Thyroid gland (tissue), 4 donors: ENCODE results near the gene CCDC92. TPM values are rescaled to one million over a fixed set of nuclear protein-coding genes. Genes with fewer than 3 reads are reported as not detected.
A peak's percentile ranks its signal among the peaks of the same experiment; 100 is the strongest.

Source experiments
- DNase-seq, 2 donors: peaks; one replicate each; pipeline ENCODE4 v3.0.0-alpha.2; 2019
- H3K27ac ChIP-seq, 3 donors: fragments of 200-600 bp; sonication (generic); 1 replicate in 2 of 3; 2 replicates in 1 of 3; pipeline ENCODE4 v1.5.1; 2016 to 2019; ENCODE audit warnings: mild to moderate bottlenecking in 1 of 3, moderate library complexity in 1 of 3
- H3K27me3 ChIP-seq: fragments of 200-600 bp; sonication (generic); one replicate; pipeline ENCODE4 v1.5.1; 2019
- H3K36me3 ChIP-seq, 2 donors: fragments of 200-600 bp; sonication (generic); one replicate each; pipeline ENCODE4 v1.5.1; 2016 to 2019
- H3K4me1 ChIP-seq, 2 donors: fragments of 200-600 bp; sonication (generic); one replicate each; pipeline ENCODE4 v1.5.1; 2017 to 2019
- H3K4me3 ChIP-seq, 3 donors: fragments of 200-600 bp; sonication (generic); replicated peaks in 1 of 3; 1 replicate in 2 of 3; 2 replicates in 1 of 3; pipeline ENCODE4 v1.5.1; 2016; ENCODE audit warnings: mild to moderate bottlenecking in 1 of 3
- H3K9me3 ChIP-seq: fragments of 200-600 bp; sonication (generic); one replicate; pipeline ENCODE4 v1.5.1; 2017
- CTCF ChIP-seq, 6 experiments: fragments of 200-600 bp in 3 of 6; fragments of 450-650 bp in 3 of 6; sonication (generic) in 3 of 6; IDR thresholded peaks; one replicate each; pipeline ENCODE4 v1.5.1; 2016 to 2019; ENCODE audit warnings: antibody characterized with exemption in 6 of 6, mild to moderate bottlenecking in 2 of 6, inconsistent platforms in 1 of 6, moderate library complexity in 1 of 6
- POLR2A ChIP-seq, 2 donors: fragments of 450-650 bp; IDR thresholded peaks; one replicate each; pipeline ENCODE4 v1.6.1; 2017; ENCODE audit warnings: antibody characterized with exemption in 2 of 2, mild to moderate bottlenecking in 2 of 2, moderate library complexity in 1 of 2
- WGBS, 2 donors: methylation state at CpG; one replicate each; pipeline ENCODE4 v1.1.5; 2017; 5-methylcytosine and 5-hydroxymethylcytosine counted together
- intact Hi-C: fragments of 100-400 bp; cut with DNase I; formaldehyde crosslinking; loops from one replicate; pipeline ENCODE4 v1.15.1; 2023
- total RNA-seq, 4 donors: library from RNA; depleted of rRNA; stranded (reverse); fragments of >200 nt; gene quantifications; one replicate each; pipeline ENCODE4 v1.2.3, GENCODE V29; 2016

The CCDC92 gene
- total RNA-seq, 4 donors from 2014 or later, result 26.6 to 47.0 (median 39.1) TPM

GRCh38 chr12:123997908-123998307, 25.3 kb upstream of the CCDC92 start:
- Histone ChIP-seq H3K36me3 (peaks cover 7 to 8% of the 10 kb centered on the region in 2 donors), H3K4me3 (no peak overlapping the region), H3K9me3 (no peaks in the 10 kb centered on the region), H3K27ac (no peak overlapping the region), H3K27me3 (no peaks in the 10 kb centered on the region), H3K4me1 (peaks cover 9 to 50% of the 10 kb centered on the region in 2 donors)
- no peak for DNase-seq
- WGBS, 2 donors, result 88 to 89% methylated on average over 5 of the region's 5 CpGs
- TF ChIP-seq POLR2A (IDR thresholded peaks at IDR 0.05) (no peak), CTCF (IDR thresholded peaks at IDR 0.05) (no peak)
- intact Hi-C loops, result no loop called here

GRCh38 chr12:123997033-123997822, 24.6 kb upstream of the CCDC92 start:
- DNase-seq, result no peak
- intact Hi-C loops, result no loop called here
- H3K27ac ChIP-seq, result no peak overlapping the region
- H3K36me3 ChIP-seq, result peaks cover 7 to 8% of the 10 kb centered on the region in 2 donors
- peaks cover 11 to 49% of the 10 kb centered on the region in 2 donors for H3K4me1 ChIP-seq
- TF ChIP-seq POLR2A (IDR thresholded peaks at IDR 0.05), result no peak
- TF ChIP-seq CTCF (IDR thresholded peaks at IDR 0.05), result no peak
- no peak overlapping the region for H3K4me3 ChIP-seq
- H3K9me3 ChIP-seq, result no peaks in the 10 kb centered on the region
- 79 to 81% methylated on average over 6 of the region's 6 CpGs for WGBS, 2 donors
- no peaks in the 10 kb centered on the region for H3K27me3 ChIP-seq

GRCh38 chr12:123996581-123996980, 23.9 kb upstream of the CCDC92 start:
- 71 to 72% methylated on average over 6 of the region's 6 CpGs for WGBS, 2 donors
- no peaks in the 10 kb centered on the region for H3K9me3 ChIP-seq
- H3K4me1 ChIP-seq, result peaks cover 13 to 51% of the 10 kb centered on the region in 2 donors
- no peak for DNase-seq
- H3K27ac ChIP-seq, result peak overlapping the region in 1 of 3 donors; percentile 39
- TF ChIP-seq POLR2A (IDR thresholded peaks at IDR 0.05) (no peak), CTCF (IDR thresholded peaks at IDR 0.05) (no peak)
- peaks cover 5 to 7% of the 10 kb centered on the region in 2 donors for H3K36me3 ChIP-seq
- intact Hi-C loops, result no loop called here
- no peaks in the 10 kb centered on the region for H3K27me3 ChIP-seq
- H3K4me3 ChIP-seq, result no peak overlapping the region

GRCh38 chr12:123995023-123995748, 22.6 kb upstream of the CCDC92 start:
- peaks cover 0 to 7% of the 10 kb centered on the region in 2 donors for H3K36me3 ChIP-seq
- H3K27ac ChIP-seq, result peak overlapping the region in 1 of 3 donors; percentile 56
- DNase-seq, result peak in 1 of 2 donors; percentile 19
- peaks cover 23 to 65% of the 10 kb centered on the region in 2 donors for H3K4me1 ChIP-seq
- WGBS, 2 donors, result 62 to 70% methylated on average over 7 of the region's 7 CpGs
- H3K4me3 ChIP-seq, result no peak overlapping the region
- TF ChIP-seq CTCF (IDR thresholded peaks at IDR 0.05), result no peak
- TF ChIP-seq POLR2A (IDR thresholded peaks at IDR 0.05), result no peak
- intact Hi-C loops, result no loop called here
- H3K9me3 ChIP-seq, result no peaks in the 10 kb centered on the region
- H3K27me3 ChIP-seq, result no peaks in the 10 kb centered on the region
